GM21367 (cell line): ENCODE measurements around the gene TMEM163.
"Not testable (repeated sequence)": the region's sequence is repeated elsewhere in the genome, so short reads cannot be mapped to it uniquely, and the experiment has no call there.

Experiments
- ATAC-seq: cut with Tn5 transposase; IDR thresholded peaks from one replicate; pipeline ENCODE4 v1.9.1; 2021; ENCODE audit not compliant: unreplicated experiment

The TMEM163 gene

GRCh38 chr2:134498654-134499053, 220.1 kb downstream of the TMEM163 start:
- no peak for ATAC-seq

GRCh38 chr2:134493797-134494196, 225.0 kb downstream of the TMEM163 start:
- no peak for ATAC-seq

- ATAC-seq: no peak
These were observed 226.9 kb downstream of the TMEM163 start for GRCh38 chr2:134491771-134492441.

DNA sequence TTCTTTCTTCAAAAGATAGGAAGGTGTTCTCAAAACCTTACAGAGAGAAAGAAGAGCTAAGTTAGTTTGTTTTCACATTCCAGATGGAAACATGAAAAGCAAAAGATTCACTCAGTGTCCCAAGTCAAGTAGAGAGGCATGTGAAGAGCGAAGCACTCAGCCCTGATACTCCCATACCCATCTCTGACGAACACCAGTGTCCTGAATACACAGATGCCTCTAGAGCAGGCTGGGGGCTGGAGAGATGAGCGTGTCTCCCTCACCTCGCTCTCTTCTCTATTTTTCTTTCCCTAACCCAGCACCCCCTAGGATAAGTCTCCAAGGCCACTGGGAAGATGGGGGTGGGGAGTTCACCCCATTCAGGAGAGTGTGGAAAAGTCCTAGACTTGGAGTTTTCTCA, 227.8 kb downstream of the TMEM163 start:
- no peak for ATAC-seq

- no peak for ATAC-seq
These were observed 228.2 kb downstream of the TMEM163 start for GRCh38 chr2:134490559-134490958.

DNA sequence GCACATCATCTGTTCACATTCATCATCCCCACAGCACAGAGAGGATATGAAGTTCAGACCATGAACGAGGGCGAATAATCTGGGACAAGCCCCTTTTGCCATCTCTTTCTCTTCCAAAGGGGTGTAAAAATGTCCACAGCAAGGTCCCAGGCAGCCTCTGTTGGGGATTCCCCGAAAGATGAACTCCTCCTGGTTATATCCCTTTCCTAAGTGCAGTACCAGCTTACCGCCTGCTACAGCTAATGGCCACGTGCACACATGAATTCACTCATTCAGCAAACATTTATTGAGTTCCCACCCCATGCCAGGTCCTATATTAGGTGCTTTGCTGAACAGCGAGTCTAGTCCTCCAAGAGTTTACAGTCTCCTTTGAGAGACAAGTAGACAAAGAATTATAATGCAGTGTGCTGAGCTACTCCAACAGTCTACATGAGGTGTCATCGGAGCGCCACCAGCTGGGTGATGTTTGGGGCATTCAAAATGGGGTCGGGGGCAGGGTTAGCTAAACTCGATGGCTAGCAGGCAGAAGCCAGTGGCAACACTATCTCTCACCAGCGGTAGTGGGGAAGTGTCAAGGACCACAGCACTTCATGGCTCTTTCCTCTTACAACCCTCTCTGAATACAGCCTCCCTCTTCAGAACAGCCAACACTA, 228.9 kb downstream of the TMEM163 start:
- ATAC-seq: no peak

DNA sequence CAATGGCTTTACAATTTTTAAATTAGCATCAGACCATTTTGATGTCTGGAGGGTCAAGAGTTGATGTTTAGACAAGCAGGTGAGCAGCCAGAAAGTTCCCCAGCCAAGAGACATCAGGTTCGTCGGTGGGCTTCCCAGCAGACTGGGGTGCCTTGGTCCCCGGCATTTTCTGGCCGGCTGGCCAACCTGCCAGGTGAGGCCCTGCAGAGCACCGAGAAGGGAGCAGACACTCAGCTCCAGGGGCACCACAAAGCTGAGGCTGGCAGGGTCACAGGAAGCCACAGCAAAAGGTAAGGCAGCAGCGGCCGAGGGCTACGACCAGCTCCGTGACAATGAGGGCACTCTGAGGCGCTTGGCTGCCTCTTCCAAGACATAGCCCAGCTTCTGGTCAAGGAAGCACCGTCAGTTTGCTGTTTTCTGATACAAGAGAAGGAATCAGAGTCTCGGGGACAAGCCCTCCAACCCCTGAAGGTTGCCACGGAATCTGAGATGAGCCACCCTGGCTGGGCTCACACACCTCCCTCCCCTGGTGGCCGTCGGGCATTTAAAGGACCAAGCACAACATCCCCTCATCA, 235.9 kb downstream of the TMEM163 start:
- ATAC-seq: no peak

DNA sequence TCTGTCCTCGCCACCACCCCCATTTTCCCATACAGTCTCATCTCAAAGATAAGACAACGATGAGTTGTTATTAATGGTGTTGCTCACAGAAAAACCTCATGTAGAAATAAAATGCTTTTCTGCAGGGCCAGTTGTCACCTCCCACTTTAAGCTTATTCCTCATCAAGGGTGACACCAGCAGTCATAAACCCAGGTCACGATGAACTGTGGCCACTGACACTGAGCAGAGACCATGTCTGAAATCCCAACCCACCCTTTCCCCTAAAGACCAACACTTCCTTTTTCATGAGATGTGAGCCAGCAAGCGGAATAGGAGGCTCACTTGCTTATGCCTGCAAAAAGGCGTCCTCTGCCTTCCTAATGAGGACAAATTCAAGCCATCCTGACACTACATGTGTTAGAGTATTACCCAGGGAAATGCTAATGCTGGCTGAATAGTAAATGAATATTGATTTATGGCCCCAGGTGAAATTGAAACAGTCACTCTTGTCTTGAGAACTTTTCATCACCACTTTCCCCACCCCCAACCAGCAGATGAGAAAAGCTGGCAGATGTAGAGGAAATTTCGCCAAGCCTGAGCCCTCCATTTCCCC, 236.6 kb downstream of the TMEM163 start:
- no peak for ATAC-seq

DNA sequence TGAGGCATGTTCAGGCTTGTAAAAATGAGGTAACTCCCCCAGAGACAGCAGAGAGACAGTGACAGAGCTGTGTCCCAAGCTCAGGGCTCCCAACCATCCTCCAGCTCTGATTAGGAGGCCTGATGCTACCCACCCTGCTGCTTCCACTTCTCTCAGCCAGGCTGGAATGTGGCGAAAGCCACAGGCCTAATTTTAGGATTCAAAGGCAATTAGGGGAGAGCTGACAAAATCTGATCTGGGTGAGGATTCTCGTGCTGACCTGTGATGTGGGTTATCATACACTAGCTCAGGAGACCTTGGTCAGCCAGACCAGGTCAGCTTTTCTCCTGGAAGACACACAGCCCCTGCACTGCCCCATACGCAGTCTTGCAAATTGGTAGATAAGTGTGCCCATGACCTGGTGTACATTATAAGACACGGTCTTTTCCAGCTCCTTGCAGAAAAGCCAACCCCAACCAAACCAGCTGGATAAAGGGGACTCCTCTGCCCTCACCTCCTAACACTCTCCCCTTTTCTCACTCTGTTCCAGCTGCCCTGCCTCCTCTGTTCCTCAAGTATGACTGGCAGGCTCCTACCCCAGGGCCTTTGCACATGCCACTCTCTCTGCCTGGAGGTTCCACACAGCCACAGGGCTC, 239.0 kb downstream of the TMEM163 start:
- no peak for ATAC-seq

DNA sequence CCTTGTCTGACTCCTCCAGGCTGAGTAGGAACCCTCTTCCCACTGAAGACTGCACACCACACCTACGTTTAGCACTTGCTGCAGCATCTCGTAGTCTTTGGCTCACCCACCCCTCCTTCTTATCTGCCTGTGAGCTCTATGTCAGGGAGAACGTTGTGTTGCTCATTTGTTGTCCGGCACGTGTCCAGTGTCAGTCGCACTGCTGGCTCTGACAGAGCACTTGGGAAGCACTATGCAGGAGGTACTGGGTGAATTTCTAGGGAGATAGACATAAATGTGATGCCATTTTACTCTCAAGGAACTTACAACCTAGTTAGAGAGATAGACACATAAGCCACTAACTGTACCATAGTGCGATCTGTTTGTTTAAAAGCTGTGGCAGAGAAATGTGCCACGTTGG, 241.8 kb downstream of the TMEM163 start:
- not testable (repeated sequence) for ATAC-seq

DNA sequence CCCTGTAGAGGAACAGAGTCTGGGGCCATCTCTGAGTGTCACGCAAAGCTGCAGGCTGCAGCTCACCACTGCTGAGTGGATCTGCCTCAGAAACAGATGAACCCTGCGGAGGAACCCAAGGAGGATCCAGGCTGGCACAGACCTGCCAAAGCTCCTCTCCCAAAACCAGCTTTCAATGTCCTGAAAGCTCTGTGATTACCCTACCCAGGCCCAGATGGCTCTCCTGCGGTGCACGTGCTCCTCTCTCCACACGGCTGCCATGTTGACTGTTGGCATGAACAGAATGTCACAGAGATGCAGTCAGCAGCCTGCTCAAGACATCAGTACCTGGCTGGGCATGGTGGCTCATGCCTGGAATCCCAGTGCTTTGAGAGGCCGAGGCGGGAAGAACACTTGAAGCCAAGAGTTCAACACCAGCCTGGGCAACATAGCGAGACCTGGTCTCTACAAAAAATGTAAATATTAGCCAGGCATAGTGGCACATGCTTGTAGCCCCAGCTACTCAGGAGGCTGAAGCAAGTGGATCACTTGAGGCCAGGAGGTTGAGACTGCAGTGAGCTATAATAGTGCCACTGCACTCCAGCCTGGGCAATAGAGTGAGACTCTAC, 248.1 kb downstream of the TMEM163 start:
- ATAC-seq: no peak

GRCh38 chr2:134469516-134470115, 249.2 kb downstream of the TMEM163 start:
- ATAC-seq: no peak

DNA sequence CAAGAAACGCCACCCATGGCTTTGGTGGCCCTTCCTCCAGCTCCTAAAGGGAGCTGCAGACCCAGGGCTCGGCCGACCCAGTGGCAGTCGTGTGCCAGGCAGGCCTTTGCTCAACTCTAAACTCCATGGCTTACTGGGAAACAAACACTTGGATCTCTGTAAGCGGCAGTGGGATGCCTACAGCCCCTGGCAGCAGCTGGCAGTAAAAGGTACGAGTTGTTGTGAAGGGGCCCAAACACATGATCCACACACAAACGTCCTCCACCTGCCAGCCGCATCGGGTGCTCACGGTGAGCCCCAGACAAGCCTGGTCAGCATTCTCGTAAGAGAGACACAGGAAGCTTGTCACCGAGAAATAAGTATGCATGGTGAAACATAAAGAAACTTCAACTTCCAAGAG, 250.0 kb downstream of the TMEM163 start:
- ATAC-seq: no peak

- no peak for ATAC-seq
These were observed 250.6 kb downstream of the TMEM163 start for GRCh38 chr2:134468164-134468563.

DNA sequence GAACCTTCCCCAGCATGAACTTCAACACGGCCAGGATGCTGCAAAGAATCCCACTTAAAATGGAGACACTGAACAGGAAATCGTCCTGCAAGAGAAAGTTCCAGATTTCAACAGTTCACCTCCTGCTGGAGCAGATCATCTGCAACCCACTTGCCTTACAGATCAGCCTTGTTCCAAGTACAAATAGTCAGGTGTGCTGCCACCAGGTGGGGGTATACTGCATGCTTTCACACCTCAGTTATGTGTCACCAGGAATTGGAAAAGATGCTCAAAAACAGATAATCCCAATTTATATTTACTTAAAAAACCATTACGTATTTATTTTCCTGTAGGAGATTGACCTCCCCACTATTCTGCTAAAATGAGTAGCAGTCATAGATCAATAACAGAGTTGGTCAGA, 252.7 kb downstream of the TMEM163 start:
- no peak for ATAC-seq

- no peak for ATAC-seq
These were observed 253.3 kb downstream of the TMEM163 start for GRCh38 chr2:134465228-134466105.

DNA sequence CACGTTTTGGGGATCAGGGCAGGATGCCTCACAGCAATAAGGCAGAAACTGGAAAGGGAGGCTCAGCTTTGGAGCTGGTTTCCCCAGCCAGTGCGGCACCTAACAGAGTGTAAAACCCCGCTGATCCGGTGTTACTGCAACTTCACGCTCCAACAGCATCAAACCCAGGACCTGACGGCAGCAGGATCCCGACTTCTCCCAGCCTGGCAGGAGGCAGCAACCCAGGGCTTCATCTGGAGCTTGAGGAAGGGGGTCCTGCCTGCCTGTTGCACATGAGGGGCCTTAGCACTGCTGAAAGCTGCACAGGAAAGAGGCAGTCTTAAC, 255.1 kb downstream of the TMEM163 start:
- no peak for ATAC-seq

DNA sequence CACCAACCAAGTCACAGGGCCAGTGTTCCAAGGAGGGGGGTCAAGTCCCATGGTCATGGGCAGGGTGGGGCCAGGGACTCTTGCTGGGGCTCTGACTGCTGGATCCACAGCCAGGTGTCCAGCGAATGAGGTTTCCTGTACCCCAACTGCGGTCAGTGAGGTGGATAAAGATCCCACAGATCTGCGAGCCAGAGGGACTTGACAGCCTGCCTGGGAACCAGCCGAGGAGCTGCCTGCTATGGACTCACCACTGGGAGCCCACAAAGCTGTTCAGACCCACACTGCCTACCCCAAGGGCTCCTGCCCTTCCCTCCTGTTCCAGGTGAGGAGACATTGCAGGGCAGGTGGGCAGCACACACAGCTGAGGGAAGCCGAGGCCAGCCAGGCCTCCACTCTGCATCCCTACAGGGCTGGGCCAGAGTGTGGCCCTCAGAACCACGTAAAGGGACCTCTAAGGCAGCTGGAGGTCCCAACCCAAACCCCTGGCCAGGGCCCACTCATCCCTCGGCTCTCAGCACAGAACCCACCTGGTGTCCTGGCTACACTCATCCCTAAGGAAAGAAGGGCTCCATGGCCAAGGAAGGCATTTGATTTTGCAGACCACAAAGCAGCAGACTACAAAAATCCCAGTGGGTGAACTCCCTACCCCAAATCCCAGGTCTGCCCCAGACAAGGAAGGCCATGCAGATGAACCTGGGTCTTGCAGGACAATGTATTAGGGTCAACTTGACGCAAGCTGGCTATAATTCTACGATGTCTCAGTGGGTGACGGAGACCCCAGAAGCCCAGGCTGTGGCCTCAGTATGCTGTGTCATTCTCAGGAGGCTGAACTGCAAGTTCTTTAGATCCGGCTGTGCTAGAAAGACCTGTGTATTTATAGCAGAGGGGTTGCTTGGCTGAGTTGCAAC, 255.8 kb downstream of the TMEM163 start:
- no peak for ATAC-seq

GRCh38 chr2:134462275-134462674, 256.5 kb downstream of the TMEM163 start:
- no peak for ATAC-seq
